Measurements from ENCODE around the gene PRR7.
A peak's percentile ranks its signal among the peaks of the same experiment; 100 is the strongest.

The PRR7 gene

DNA sequence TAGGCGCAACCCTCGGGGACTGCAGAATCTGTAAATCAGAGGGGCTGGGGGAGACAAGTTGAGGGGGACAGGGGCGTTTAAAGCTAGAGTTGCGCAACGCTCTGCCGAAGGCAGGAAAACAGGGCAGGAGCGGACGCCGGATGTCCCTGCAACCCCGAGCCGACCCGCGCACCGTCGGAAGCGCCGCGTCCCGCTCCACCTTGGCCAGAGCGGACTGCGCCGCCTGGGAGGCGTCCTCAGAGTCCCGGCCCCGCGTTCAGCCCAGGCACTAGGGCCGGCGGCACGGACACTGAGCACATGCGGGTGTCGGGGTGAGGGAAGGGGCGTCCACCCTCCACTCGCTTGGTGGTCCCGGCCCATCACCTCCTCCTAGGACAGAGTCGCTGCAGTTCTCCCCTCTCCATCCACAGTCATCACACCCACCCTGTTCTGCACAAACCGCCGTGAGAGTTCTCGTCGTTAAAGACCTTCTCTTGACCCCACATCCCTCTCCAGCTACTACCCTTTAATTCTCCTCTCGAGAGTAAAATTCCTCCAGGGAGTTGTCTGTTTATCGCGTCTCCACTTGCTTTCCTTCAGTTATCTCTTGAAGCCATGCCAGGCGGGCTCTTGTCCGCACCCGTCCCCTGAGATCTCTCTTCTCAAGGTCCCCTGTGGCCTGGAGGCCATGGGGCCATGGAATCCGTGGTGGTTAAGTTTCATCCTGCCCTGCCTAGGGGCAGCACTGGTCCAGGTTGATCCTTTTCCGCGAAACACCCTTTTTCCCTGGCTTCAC is 51.6 kb downstream of the PRR7 start:
- peaks cover 19% of the 10 kb centered on the region for H3K27me3 ChIP-seq (ENCODE audit: control insufficient read depth, insufficient read depth, low read length)
- H3K9ac ChIP-seq (ENCODE audit: low read length), result peak overlapping the region; percentile 62
- H3K9me3 ChIP-seq (ENCODE audit: control insufficient read depth, low read length), result no peaks in the 10 kb centered on the region
- H3K4me1 ChIP-seq (ENCODE audit: control insufficient read depth, insufficient read depth, low read length), result peaks cover 43% of the 10 kb centered on the region
- H3K4me3 ChIP-seq (ENCODE audit: low read length), result peak overlapping the region; percentile 80
- no peaks in the 10 kb centered on the region for H3K36me3 ChIP-seq (ENCODE audit: control insufficient read depth, insufficient read depth, low read length)

DNA sequence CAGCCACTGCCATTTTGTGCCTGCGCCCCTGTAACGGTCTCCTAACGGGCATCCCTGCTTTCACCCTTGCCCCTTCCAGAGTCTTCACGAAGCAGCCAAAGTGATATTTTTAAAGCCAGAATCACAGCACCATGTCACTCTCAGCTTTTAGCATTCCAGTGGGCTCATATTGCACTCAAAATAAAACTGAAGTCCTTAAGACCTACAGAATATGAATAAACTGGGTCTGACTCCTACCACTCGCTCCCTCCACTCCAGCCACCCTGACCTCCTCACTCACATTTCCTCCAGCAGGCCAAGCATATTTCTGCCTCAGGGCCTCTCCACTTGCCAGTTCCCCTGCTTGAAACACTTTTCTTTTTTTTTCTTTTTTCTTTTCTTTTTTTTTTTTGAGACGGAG is 53.2 kb downstream of the PRR7 start:
- no peak overlapping the region for H3K4me3 ChIP-seq (ENCODE audit: low read length)
- no peaks in the 10 kb centered on the region for H3K9me3 ChIP-seq (ENCODE audit: control insufficient read depth, low read length)
- H3K4me1 ChIP-seq (ENCODE audit: control insufficient read depth, insufficient read depth, low read length), result peaks cover 33% of the 10 kb centered on the region
- no peak overlapping the region for H3K9ac ChIP-seq (ENCODE audit: low read length)
- peaks cover 19% of the 10 kb centered on the region for H3K27me3 ChIP-seq (ENCODE audit: control insufficient read depth, insufficient read depth, low read length)
- H3K36me3 ChIP-seq (ENCODE audit: control insufficient read depth, insufficient read depth, low read length), result no peaks in the 10 kb centered on the region

DNA sequence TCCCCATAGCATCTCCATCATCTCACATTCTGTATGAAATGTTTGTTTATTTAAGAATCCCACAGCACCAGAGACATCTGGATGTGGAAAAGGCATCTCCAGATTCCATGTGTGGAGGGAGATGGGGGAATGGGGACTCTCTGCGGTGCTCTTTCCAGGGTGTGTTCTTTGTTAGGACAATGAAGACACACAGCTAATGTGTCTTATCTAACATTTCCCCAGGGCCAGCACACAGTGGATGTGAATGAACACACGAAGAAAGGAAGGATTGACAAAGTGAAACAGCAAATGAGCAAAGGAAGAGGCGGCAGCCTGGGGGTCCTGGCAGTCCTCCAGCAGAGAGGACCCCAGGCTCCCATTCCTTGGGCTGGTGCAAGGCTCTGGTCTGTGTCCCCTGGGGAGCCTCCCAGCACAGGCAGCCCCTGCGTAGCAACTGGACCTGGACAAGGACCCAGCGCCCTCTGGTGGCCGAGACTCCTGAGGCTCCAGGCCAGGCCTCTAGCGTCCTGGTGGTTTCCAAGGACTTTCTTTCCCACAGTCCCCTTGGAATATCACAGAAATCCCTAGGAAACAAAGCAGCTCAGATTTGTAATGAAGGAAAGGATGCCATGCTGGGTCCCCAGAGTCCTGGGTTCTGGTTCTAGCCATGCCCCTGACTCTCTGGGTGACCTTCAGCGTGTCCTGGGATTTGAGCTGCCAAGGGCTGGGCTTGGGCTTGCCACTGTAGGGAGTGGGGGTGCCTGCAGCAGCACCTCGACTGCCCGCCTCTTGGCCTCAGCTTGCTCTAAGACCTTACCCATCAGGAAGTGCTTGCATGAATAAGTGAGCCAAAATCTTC is 54.3 kb downstream of the PRR7 start:
- Histone ChIP-seq H3K27me3 (ENCODE audit: control insufficient read depth, insufficient read depth, low read length) (peaks cover 15% of the 10 kb centered on the region), H3K4me1 (ENCODE audit: control insufficient read depth, insufficient read depth, low read length) (peaks cover 24% of the 10 kb centered on the region), H3K9me3 (ENCODE audit: control insufficient read depth, low read length) (no peaks in the 10 kb centered on the region), H3K36me3 (ENCODE audit: control insufficient read depth, insufficient read depth, low read length) (no peaks in the 10 kb centered on the region), H3K9ac (ENCODE audit: low read length) (peak overlapping the region; percentile 15), H3K4me3 (ENCODE audit: low read length) (no peak overlapping the region)

DNA sequence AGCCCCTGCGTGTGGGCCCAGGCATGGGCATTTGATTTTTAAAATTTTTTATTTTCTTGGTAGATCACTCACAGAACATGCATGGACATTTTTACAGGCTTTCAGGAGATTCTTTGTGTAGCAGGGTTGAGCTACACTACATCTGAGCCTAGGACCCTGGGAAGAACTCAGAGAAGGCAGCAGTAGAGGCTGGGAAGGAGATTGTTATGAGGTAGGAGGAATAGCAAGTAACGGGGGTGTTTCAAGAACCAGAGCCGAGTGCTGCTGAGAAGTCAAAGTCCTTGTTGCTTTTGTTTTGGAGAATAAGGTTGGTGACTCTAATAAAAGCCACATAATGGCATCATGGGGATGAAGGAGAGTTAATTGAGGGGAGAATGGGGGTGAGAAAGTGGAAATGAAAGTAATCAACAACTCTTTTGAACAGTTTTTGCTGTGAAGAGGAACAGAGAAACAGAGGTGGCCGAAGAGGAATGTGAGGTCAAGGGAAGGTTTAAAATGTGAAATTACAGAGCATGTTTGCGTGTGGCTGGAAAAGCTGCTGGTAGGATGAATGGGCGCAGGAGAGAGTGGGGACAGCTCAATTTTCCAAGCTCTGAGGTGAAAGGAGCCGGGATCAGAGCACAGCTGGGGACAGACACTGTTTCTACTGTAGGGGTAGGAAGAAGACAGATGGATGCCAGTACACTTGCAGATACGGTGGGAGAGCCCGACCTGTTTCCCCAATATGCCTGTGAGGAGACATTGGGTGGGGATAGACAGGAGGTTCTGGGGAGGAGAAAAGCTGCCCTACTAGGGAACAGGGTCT is 55.5 kb downstream of the PRR7 start:
- Histone ChIP-seq H3K36me3 (ENCODE audit: control insufficient read depth, insufficient read depth, low read length) (no peaks in the 10 kb centered on the region), H3K27me3 (ENCODE audit: control insufficient read depth, insufficient read depth, low read length) (peaks cover 11% of the 10 kb centered on the region), H3K9me3 (ENCODE audit: control insufficient read depth, low read length) (no peaks in the 10 kb centered on the region), H3K4me1 (ENCODE audit: control insufficient read depth, insufficient read depth, low read length) (peaks cover 16% of the 10 kb centered on the region), H3K4me3 (ENCODE audit: low read length) (no peak overlapping the region), H3K9ac (ENCODE audit: low read length) (no peak overlapping the region)

DNA sequence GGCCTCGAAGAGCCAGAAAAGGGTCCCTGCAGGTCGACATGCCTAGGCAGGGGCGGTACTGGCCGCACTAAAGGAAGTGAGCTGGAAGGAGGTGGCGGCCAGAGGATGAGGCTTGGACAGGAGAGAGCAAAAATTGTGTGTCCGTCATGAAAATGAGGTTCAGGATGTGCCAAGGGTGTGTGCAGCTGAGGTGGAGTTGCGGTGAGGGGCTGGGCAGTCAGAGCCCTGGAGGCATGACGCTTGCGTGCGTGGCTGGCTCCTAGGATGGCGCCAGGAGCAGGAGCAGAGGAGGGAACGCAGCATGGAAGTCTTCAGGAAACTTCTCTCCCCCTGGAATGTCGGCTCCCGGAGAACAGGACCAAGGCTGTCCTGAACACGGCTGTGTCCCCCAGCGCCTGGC is 56.3 kb downstream of the PRR7 start:
- no peak overlapping the region for H3K4me3 ChIP-seq (ENCODE audit: low read length)
- no peak overlapping the region for H3K9ac ChIP-seq (ENCODE audit: low read length)
- H3K36me3 ChIP-seq (ENCODE audit: control insufficient read depth, insufficient read depth, low read length), result no peaks in the 10 kb centered on the region
- H3K9me3 ChIP-seq (ENCODE audit: control insufficient read depth, low read length), result no peaks in the 10 kb centered on the region
- H3K4me1 ChIP-seq (ENCODE audit: control insufficient read depth, insufficient read depth, low read length), result peaks cover 14% of the 10 kb centered on the region
- peaks cover 8% of the 10 kb centered on the region for H3K27me3 ChIP-seq (ENCODE audit: control insufficient read depth, insufficient read depth, low read length)

DNA sequence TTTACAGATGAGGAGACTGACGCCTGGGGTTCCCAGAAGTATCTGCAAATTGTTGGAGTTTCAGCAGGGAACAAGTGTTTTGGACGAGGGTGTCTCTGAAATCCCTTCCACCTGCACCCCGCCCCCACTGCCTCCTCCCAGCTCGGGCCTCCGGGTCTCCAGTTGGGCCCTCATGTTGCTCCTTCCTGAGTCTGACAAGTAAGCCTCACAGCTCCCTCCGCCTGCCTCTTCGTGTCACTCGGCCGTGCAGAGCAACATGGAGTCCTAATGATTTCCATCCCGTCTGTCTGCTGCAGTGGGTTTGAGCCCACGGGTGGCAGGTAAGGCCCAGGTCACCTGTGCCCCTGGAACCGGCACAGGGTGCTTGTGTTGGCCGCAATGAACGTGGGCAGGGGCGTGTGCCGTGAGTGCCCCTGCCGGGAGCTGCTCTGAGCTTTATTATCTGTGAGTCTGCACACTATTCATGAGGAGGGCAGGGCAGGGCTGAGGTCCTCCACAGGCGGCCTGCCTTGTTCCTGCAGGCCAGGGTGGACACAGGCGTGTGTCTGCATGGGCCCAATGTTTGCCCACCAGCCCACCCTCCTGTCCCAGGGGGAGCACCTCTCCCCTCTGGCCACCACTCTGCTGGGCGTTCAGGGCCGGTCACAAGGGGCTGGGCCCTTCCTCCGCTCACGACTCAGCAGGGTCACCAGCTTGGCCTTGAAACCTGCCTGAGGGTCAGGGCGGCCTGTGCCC is 56.9 kb downstream of the PRR7 start:
- H3K9ac ChIP-seq (ENCODE audit: low read length), result no peak overlapping the region
- no peaks in the 10 kb centered on the region for H3K36me3 ChIP-seq (ENCODE audit: control insufficient read depth, insufficient read depth, low read length)
- H3K27me3 ChIP-seq (ENCODE audit: control insufficient read depth, insufficient read depth, low read length), result peaks cover 2% of the 10 kb centered on the region
- no peaks in the 10 kb centered on the region for H3K9me3 ChIP-seq (ENCODE audit: control insufficient read depth, low read length)
- no peak overlapping the region for H3K4me3 ChIP-seq (ENCODE audit: low read length)
- peaks cover 7% of the 10 kb centered on the region for H3K4me1 ChIP-seq (ENCODE audit: control insufficient read depth, insufficient read depth, low read length)

DNA sequence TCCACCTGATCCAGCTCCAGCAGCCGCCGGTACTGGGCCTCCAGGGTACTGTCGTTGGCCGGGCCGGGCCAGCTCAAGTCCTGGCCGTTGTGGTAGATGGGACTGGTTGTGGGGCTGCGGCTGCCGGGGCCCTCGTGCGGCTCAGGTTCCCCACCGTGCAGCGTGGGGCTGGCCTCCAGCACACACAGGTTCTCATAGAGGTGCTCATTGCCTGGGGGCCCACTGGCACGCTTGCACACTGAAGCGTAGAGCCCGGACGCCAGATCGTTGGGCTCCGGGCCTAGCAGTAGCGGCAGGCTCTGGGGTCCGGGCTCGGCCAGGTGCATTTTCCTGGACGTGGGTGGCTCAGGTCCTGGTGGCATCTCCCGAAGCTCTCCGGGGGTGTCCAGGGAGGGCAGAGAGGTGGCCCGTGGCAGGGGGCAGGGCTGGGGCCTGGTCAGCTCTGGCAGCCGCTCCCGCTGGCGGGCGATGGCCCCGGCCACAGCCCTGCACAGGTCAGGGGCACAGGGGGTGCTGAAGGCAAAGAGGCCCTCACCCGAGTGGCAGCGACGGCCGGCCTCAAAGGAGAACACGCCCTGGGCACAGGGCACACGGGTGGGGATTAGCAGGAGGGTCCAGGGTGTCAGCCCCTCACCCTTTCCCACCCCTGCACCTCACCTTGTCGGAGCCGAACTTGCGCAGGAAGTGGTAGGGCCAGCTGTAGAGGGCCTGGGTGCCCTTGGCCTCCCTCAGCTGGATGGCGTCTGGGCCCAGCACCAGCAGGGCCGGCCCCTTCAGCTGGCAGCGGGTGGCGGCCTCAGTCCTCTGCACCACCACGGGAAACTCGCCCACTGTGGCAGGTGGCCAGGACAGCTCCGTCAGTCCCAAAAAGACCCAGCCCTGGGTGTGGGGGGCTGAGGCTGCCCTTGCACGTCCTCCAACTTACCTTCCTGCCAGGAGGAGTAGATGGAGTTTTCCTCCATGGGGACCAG is 57.8 kb downstream of the PRR7 start:
- Histone ChIP-seq H3K36me3 (ENCODE audit: control insufficient read depth, insufficient read depth, low read length) (no peaks in the 10 kb centered on the region), H3K9me3 (ENCODE audit: control insufficient read depth, low read length) (no peaks in the 10 kb centered on the region), H3K4me3 (ENCODE audit: low read length) (no peak overlapping the region), H3K27me3 (ENCODE audit: control insufficient read depth, insufficient read depth, low read length) (no peaks in the 10 kb centered on the region), H3K9ac (ENCODE audit: low read length) (no peak overlapping the region), H3K4me1 (ENCODE audit: control insufficient read depth, insufficient read depth, low read length) (peaks cover 7% of the 10 kb centered on the region)

DNA sequence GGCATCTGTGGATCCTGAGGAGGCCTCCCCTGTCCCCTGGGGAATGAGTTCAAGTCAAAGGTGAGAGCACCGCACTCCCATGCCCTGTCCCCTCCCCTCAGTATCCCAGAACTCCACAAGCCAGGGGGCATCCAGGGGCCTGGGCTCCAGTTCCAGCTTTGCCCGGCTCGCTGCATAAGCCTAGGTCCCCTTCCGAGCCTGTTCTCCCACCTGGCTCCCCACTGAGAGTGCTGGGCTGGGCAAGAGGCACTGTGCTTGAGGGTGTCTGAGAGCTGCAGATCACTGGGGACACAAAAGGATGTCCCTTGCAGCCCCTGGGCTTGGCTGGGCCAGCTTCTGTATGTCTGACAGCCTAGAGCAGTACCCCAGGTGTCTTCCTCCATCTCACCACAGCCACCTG is 58.5 kb downstream of the PRR7 start:
- no peak overlapping the region for H3K4me3 ChIP-seq (ENCODE audit: low read length)
- no peaks in the 10 kb centered on the region for H3K27me3 ChIP-seq (ENCODE audit: control insufficient read depth, insufficient read depth, low read length)
- no peak overlapping the region for H3K9ac ChIP-seq (ENCODE audit: low read length)
- peaks cover 9% of the 10 kb centered on the region for H3K4me1 ChIP-seq (ENCODE audit: control insufficient read depth, insufficient read depth, low read length)
- no peaks in the 10 kb centered on the region for H3K9me3 ChIP-seq (ENCODE audit: control insufficient read depth, low read length)
- H3K36me3 ChIP-seq (ENCODE audit: control insufficient read depth, insufficient read depth, low read length), result no peaks in the 10 kb centered on the region
